Natural killer cell (primary cell): Measurements from ENCODE around the gene LRIT2. TPM values are rescaled to one million over a fixed set of nuclear protein-coding genes. Genes with fewer than 3 reads are reported as not detected.

ENCODE experiments used
- ATAC-seq, 3 donors: fragments of 150-1000 bp in 2 of 3; fragments of 200-7000 bp in 1 of 3; cut with Tn5 transposase; 1 replicate in 1 of 3; 2 replicates in 2 of 3; pipeline ENCODE4 v1.10.0; 2021; ENCODE audit warnings: mild to moderate bottlenecking in 2 of 3, moderate library complexity in 2 of 3
- DNase-seq, 2 donors: peaks; one replicate each; pipeline versions ENCODE4 v3.0.0 to v3.0.0-alpha.2; 2013 to 2021; ENCODE audit warnings: mixed read lengths in 1 of 2
- H3K27ac ChIP-seq: one replicate; pipeline ENCODE4 v1.5.1; 2013; ENCODE audit warnings: mild to moderate bottlenecking, low read length
- H3K27me3 ChIP-seq: one replicate; pipeline ENCODE4 v1.6.1; 2013; ENCODE audit warnings: low read length; ENCODE audit not compliant: control insufficient read depth, insufficient read depth
- H3K36me3 ChIP-seq: one replicate; pipeline ENCODE4 v1.6.1; 2013; ENCODE audit warnings: low read length; ENCODE audit not compliant: control insufficient read depth, insufficient read depth
- H3K4me1 ChIP-seq: one replicate; pipeline ENCODE4 v1.6.1; 2013; ENCODE audit warnings: low read length; ENCODE audit not compliant: control insufficient read depth, insufficient read depth
- H3K4me3 ChIP-seq: one replicate; pipeline ENCODE4 v1.5.1; 2013; ENCODE audit warnings: low read length
- H3K9me3 ChIP-seq: one replicate; pipeline ENCODE4 v1.6.1; 2013; ENCODE audit warnings: low read length; ENCODE audit not compliant: control insufficient read depth, insufficient read depth
- H3K27ac Mint-ChIP-seq, 2 donors: one replicate each; pipeline ENCODE4 v1.8.0; 2022; ENCODE audit warnings: mild to moderate bottlenecking in 2 of 2, mixed read lengths in 2 of 2, moderate library complexity in 1 of 2
- H3K27me3 Mint-ChIP-seq, 2 donors: one replicate each; pipeline ENCODE4 v1.8.0; 2022; ENCODE audit warnings: low read depth in 2 of 2, mixed read lengths in 2 of 2
- H3K36me3 Mint-ChIP-seq: one replicate; pipeline ENCODE4 v1.8.0; 2022; ENCODE audit warnings: mixed read lengths
- H3K4me1 Mint-ChIP-seq, 2 donors: one replicate each; pipeline ENCODE4 v1.8.0; 2022; ENCODE audit warnings: mixed read lengths in 2 of 2
- H3K4me3 Mint-ChIP-seq: one replicate; pipeline ENCODE4 v1.8.0; 2022; ENCODE audit warnings: mild to moderate bottlenecking, moderate library complexity, mixed read lengths
- H3K9me3 Mint-ChIP-seq, 2 donors: one replicate each; pipeline ENCODE4 v1.8.0; 2022; ENCODE audit warnings: mixed read lengths in 2 of 2
- CTCF ChIP-seq: fragments of 200-600 bp; IDR thresholded peaks from one replicate; pipeline ENCODE4 v1.8.0; 2022; ENCODE audit warnings: antibody characterized with exemption
- WGBS: methylation state at CpG from one replicate; pipeline ENCODE4 v1.1.7; 2013; ENCODE audit warnings: missing lambda C conversion rate; ENCODE audit not compliant: insufficient coverage; 5-methylcytosine and 5-hydroxymethylcytosine counted together
- intact Hi-C: fragments of 100-400 bp; cut with micrococcal nuclease; formaldehyde crosslinking; loops from one replicate; pipeline ENCODE4 v1.14.2; 2022
- total RNA-seq, 4 donors: library from RNA; stranded (reverse); fragments of 120-200 nt in 1 of 4; gene quantifications; one replicate each; pipeline versions ENCODE4 v1.2.3 to v1.2.4, GENCODE V29; 2013 to 2022

Gene LRIT2
- total RNA-seq, 3 donors from 2014 or later (not counting 1 experiment from before 2014, with no cell fraction given) = not detected

GRCh38 chr10:84224411-84225028, 824 bp downstream of the LRIT2 start:
- H3K9me3 Mint-ChIP-seq = no peaks in the 10 kb centered on the region
- 45% methylated on average over 6 of the region's 6 CpGs for WGBS
- ATAC-seq = no peak

GRCh38 chr10:84221916-84222315, 3.4 kb downstream of the LRIT2 start:
- H3K4me3 ChIP-seq = no peak overlapping the region
- no peak for TF ChIP-seq CTCF
- no peak overlapping the region for H3K27ac Mint-ChIP-seq
- no peaks in the 10 kb centered on the region for H3K4me1 Mint-ChIP-seq
- WGBS = 87% methylated on average over 8 of the region's 8 CpGs
- no peaks in the 10 kb centered on the region for H3K36me3 ChIP-seq
- ATAC-seq (no peak), DNase-seq (no peak)
- no peak overlapping the region for H3K27ac ChIP-seq
- no peaks in the 10 kb centered on the region for H3K27me3 ChIP-seq
- no peaks in the 10 kb centered on the region for H3K36me3 Mint-ChIP-seq
- no peaks in the 10 kb centered on the region for H3K4me1 ChIP-seq
- intact Hi-C loops = no loop called here
- no peak overlapping the region for H3K4me3 Mint-ChIP-seq
- peaks cover 10 to 19% of the 10 kb centered on the region in 2 donors for H3K27me3 Mint-ChIP-seq
- H3K9me3 Mint-ChIP-seq = no peaks in the 10 kb centered on the region
- H3K9me3 ChIP-seq = no peaks in the 10 kb centered on the region

More at GRCh38 chr10:84224411-84225028, 824 bp downstream of the LRIT2 start:
- DNase-seq = no peak
- Histone ChIP-seq H3K9me3 (no peaks in the 10 kb centered on the region), H3K27ac (no peak overlapping the region), H3K4me3 (no peak overlapping the region), H3K4me1 (no peaks in the 10 kb centered on the region), H3K27me3 (no peaks in the 10 kb centered on the region), H3K36me3 (no peaks in the 10 kb centered on the region)
- H3K4me3 Mint-ChIP-seq = no peak overlapping the region
- no peak for TF ChIP-seq CTCF
- H3K27ac Mint-ChIP-seq = no peak overlapping the region
- H3K27me3 Mint-ChIP-seq = peaks cover 11 to 42% of the 10 kb centered on the region in 2 donors
- H3K4me1 Mint-ChIP-seq = no peaks in the 10 kb centered on the region
- no peaks in the 10 kb centered on the region for H3K36me3 Mint-ChIP-seq
- intact Hi-C loops = no loop called here

DNA sequence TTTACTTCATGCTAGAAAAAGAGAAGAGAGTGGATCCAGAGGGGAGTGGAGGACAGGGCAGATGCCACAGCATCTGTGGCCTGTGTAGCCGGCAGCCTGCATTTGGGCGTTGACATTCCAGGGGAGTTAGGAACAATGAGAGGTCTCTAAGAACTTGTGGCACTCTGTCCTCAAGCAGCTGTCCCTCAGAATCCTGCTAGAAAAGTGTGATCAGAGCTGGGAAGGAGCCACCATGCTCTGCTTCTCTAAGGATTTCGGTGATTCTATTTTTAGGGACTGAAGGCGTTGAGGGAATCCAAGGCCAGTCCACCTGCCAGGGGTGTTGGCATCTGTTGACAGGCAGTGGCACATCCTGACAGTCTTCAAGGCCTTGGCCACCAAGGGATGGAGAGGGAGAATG, 7.6 kb downstream of the LRIT2 start:
- no peak overlapping the region for H3K4me3 ChIP-seq
- no peak for ATAC-seq
- intact Hi-C loops = no loop called here
- H3K27me3 ChIP-seq = no peaks in the 10 kb centered on the region
- 94% methylated on average over 4 of the region's 4 CpGs for WGBS
- no peaks in the 10 kb centered on the region for H3K36me3 ChIP-seq
- Mint-ChIP-seq H3K27ac (no peak overlapping the region), H3K4me1 (peaks cover 0 to 7% of the 10 kb centered on the region in 2 donors), H3K36me3 (no peaks in the 10 kb centered on the region), H3K9me3 (no peaks in the 10 kb centered on the region), H3K4me3 (no peak overlapping the region), H3K27me3 (peaks cover 0 to 10% of the 10 kb centered on the region in 2 donors)
- H3K27ac ChIP-seq = no peak overlapping the region
- no peak for TF ChIP-seq CTCF
- H3K9me3 ChIP-seq = no peaks in the 10 kb centered on the region
- H3K4me1 ChIP-seq = no peaks in the 10 kb centered on the region
- DNase-seq = no peak

DNA sequence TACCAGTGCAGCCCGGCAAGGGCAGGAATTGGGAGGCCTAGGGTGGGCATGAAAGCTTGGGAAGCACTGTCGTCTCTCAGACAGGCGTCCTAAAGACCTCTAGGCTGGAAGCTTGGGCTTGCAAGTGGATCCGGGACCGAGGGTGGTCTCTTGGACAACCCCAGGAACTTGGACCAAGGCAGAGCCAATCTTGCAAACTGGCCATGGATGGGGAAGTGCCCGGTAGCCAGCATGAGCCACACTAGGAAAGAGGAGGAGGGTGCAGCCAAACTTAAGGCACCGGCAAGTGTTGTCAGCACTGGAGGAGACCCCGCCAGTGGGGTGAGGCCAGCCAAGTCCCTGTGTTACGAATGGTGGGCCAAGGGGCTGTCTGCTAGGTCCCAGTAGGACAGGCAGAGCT, 8.5 kb downstream of the LRIT2 start:
- no peak for TF ChIP-seq CTCF
- Mint-ChIP-seq H3K9me3 (no peaks in the 10 kb centered on the region), H3K27ac (no peak overlapping the region), H3K4me1 (peaks cover 0 to 7% of the 10 kb centered on the region in 2 donors), H3K36me3 (no peaks in the 10 kb centered on the region), H3K4me3 (no peak overlapping the region), H3K27me3 (peaks cover 0 to 7% of the 10 kb centered on the region in 2 donors)
- 88% methylated on average over 9 of the region's 9 CpGs for WGBS
- no peak overlapping the region for H3K27ac ChIP-seq
- H3K27me3 ChIP-seq = no peaks in the 10 kb centered on the region
- intact Hi-C loops = no loop called here
- H3K9me3 ChIP-seq = no peaks in the 10 kb centered on the region
- no peak overlapping the region for H3K4me3 ChIP-seq
- H3K36me3 ChIP-seq = no peaks in the 10 kb centered on the region
- no peaks in the 10 kb centered on the region for H3K4me1 ChIP-seq
- DNase-seq (no peak), ATAC-seq (no peak)
